Measurements from ENCODE around the gene FOXL3. TPM values are rescaled to one million over a fixed set of nuclear protein-coding genes. Genes with fewer than 3 reads are reported as not detected.

FOXL3 gene
- total and polyA plus RNA-seq, 4 donors: not detected

- H3K4me1 ChIP-seq (ENCODE audit: control insufficient read depth in 1 of 2, insufficient read depth in 2 of 2, low read length in 2 of 2): no peaks in the 10 kb centered on the region
- no peaks in the 10 kb centered on the region for H3K27me3 ChIP-seq (ENCODE audit: control insufficient read depth in 1 of 2, insufficient read depth in 2 of 2, low read length in 1 of 2)
- H3K36me3 ChIP-seq (ENCODE audit: control insufficient read depth in 1 of 2, insufficient read depth in 2 of 2, low read length in 1 of 2): no peaks in the 10 kb centered on the region
- H3K9me3 ChIP-seq (ENCODE audit: control insufficient read depth, low read length): no peaks in the 10 kb centered on the region
- ATAC-seq (ENCODE audit: low FRiP score) (no peak), DNase-seq (no peak)
- H3K4me3 ChIP-seq (ENCODE audit: low read length in 2 of 2): no peak overlapping the region
- 91 to 92% methylated on average over 10 of the region's 10 CpGs for WGBS, 2 donors
- H3K27ac ChIP-seq (ENCODE audit: low read depth in 1 of 2, low read length in 2 of 2): no peak overlapping the region
- intact Hi-C loops (cut with DNase I): no loop called here
These were observed 10.1 kb downstream of the FOXL3 start for GRCh38 chr7:300048-300447.

- WGBS, 2 donors: 86 to 93% methylated on average over 13 of the region's 13 CpGs
- Histone ChIP-seq H3K9me3 (ENCODE audit: control insufficient read depth, low read length) (no peaks in the 10 kb centered on the region), H3K36me3 (ENCODE audit: control insufficient read depth in 1 of 2, insufficient read depth in 2 of 2, low read length in 1 of 2) (no peaks in the 10 kb centered on the region), H3K27me3 (ENCODE audit: control insufficient read depth in 1 of 2, insufficient read depth in 2 of 2, low read length in 1 of 2) (no peaks in the 10 kb centered on the region), H3K27ac (ENCODE audit: low read depth in 1 of 2, low read length in 2 of 2) (no peak overlapping the region), H3K4me1 (ENCODE audit: control insufficient read depth in 1 of 2, insufficient read depth in 2 of 2, low read length in 2 of 2) (no peaks in the 10 kb centered on the region), H3K4me3 (ENCODE audit: low read length in 2 of 2) (no peak overlapping the region)
- DNase-seq: peak in 1 of 2 donors; percentile 53
- intact Hi-C loops (cut with DNase I): no loop called here
- no peak for ATAC-seq (ENCODE audit: low FRiP score)
These were observed 10.7 kb downstream of the FOXL3 start for GRCh38 chr7:300546-301290.

GRCh38 chr7:301291-302053, 11.5 kb downstream of the FOXL3 start:
- Histone ChIP-seq H3K9me3 (ENCODE audit: control insufficient read depth, low read length) (no peaks in the 10 kb centered on the region), H3K4me1 (ENCODE audit: control insufficient read depth in 1 of 2, insufficient read depth in 2 of 2, low read length in 2 of 2) (no peaks in the 10 kb centered on the region), H3K27me3 (ENCODE audit: control insufficient read depth in 1 of 2, insufficient read depth in 2 of 2, low read length in 1 of 2) (no peaks in the 10 kb centered on the region), H3K36me3 (ENCODE audit: control insufficient read depth in 1 of 2, insufficient read depth in 2 of 2, low read length in 1 of 2) (no peaks in the 10 kb centered on the region), H3K27ac (ENCODE audit: low read depth in 1 of 2, low read length in 2 of 2) (no peak overlapping the region), H3K4me3 (ENCODE audit: low read length in 2 of 2) (no peak overlapping the region)
- no peak for ATAC-seq (ENCODE audit: low FRiP score)
- 84 to 90% methylated on average over 34 of the region's 34 CpGs for WGBS, 2 donors
- DNase-seq: peak in 1 of 2 donors; percentile 64
- intact Hi-C loops (cut with DNase I): no loop called here

GRCh38 chr7:302054-302992, 12.4 kb downstream of the FOXL3 start:
- intact Hi-C loops (cut with DNase I): no loop called here
- Histone ChIP-seq H3K9me3 (ENCODE audit: control insufficient read depth, low read length) (no peaks in the 10 kb centered on the region), H3K27me3 (ENCODE audit: control insufficient read depth in 1 of 2, insufficient read depth in 2 of 2, low read length in 1 of 2) (no peaks in the 10 kb centered on the region), H3K36me3 (ENCODE audit: control insufficient read depth in 1 of 2, insufficient read depth in 2 of 2, low read length in 1 of 2) (no peaks in the 10 kb centered on the region), H3K4me3 (ENCODE audit: low read length in 2 of 2) (no peak overlapping the region), H3K4me1 (ENCODE audit: control insufficient read depth in 1 of 2, insufficient read depth in 2 of 2, low read length in 2 of 2) (no peaks in the 10 kb centered on the region), H3K27ac (ENCODE audit: low read depth in 1 of 2, low read length in 2 of 2) (no peak overlapping the region)
- ATAC-seq (ENCODE audit: low FRiP score): no peak
- WGBS, 2 donors: 90 to 96% methylated on average over 18 of the region's 18 CpGs
- peak in 1 of 2 donors; percentile 64 for DNase-seq

GRCh38 chr7:303425-303824, 13.5 kb downstream of the FOXL3 start:
- ATAC-seq (ENCODE audit: low FRiP score): no peak
- H3K4me3 ChIP-seq (ENCODE audit: low read length in 2 of 2): no peak overlapping the region
- intact Hi-C loops (cut with DNase I): no loop called here
- H3K4me1 ChIP-seq (ENCODE audit: control insufficient read depth in 1 of 2, insufficient read depth in 2 of 2, low read length in 2 of 2): no peaks in the 10 kb centered on the region
- WGBS, 2 donors: 93 to 94% methylated on average over 11 of the region's 11 CpGs
- H3K9me3 ChIP-seq (ENCODE audit: control insufficient read depth, low read length): no peaks in the 10 kb centered on the region
- peak in 1 of 2 donors; percentile 46 for DNase-seq
- no peak overlapping the region for H3K27ac ChIP-seq (ENCODE audit: low read depth in 1 of 2, low read length in 2 of 2)
- no peaks in the 10 kb centered on the region for H3K27me3 ChIP-seq (ENCODE audit: control insufficient read depth in 1 of 2, insufficient read depth in 2 of 2, low read length in 1 of 2)
- no peaks in the 10 kb centered on the region for H3K36me3 ChIP-seq (ENCODE audit: control insufficient read depth in 1 of 2, insufficient read depth in 2 of 2, low read length in 1 of 2)

GRCh38 chr7:303884-304573, 14.1 kb downstream of the FOXL3 start:
- peak in 1 of 2 donors; percentile 43 for DNase-seq
- no peak for ATAC-seq (ENCODE audit: low FRiP score)
- no peaks in the 10 kb centered on the region for H3K36me3 ChIP-seq (ENCODE audit: control insufficient read depth in 1 of 2, insufficient read depth in 2 of 2, low read length in 1 of 2)
- 91 to 93% methylated on average over 24 of the region's 24 CpGs for WGBS, 2 donors
- no peak overlapping the region for H3K27ac ChIP-seq (ENCODE audit: low read depth in 1 of 2, low read length in 2 of 2)
- no peaks in the 10 kb centered on the region for H3K9me3 ChIP-seq (ENCODE audit: control insufficient read depth, low read length)
- H3K27me3 ChIP-seq (ENCODE audit: control insufficient read depth in 1 of 2, insufficient read depth in 2 of 2, low read length in 1 of 2): no peaks in the 10 kb centered on the region
- intact Hi-C loops (cut with DNase I): no loop called here
- no peak overlapping the region for H3K4me3 ChIP-seq (ENCODE audit: low read length in 2 of 2)
- H3K4me1 ChIP-seq (ENCODE audit: control insufficient read depth in 1 of 2, insufficient read depth in 2 of 2, low read length in 2 of 2): no peaks in the 10 kb centered on the region

GRCh38 chr7:304574-305409, 14.8 kb downstream of the FOXL3 start:
- 71 to 79% methylated on average over 19 of the region's 19 CpGs for WGBS, 2 donors
- H3K36me3 ChIP-seq (ENCODE audit: control insufficient read depth in 1 of 2, insufficient read depth in 2 of 2, low read length in 1 of 2): no peaks in the 10 kb centered on the region
- H3K4me1 ChIP-seq (ENCODE audit: control insufficient read depth in 1 of 2, insufficient read depth in 2 of 2, low read length in 2 of 2): no peaks in the 10 kb centered on the region
- no peak for DNase-seq
- ATAC-seq (ENCODE audit: low FRiP score): no peak
- no peak overlapping the region for H3K27ac ChIP-seq (ENCODE audit: low read depth in 1 of 2, low read length in 2 of 2)
- H3K4me3 ChIP-seq (ENCODE audit: low read length in 2 of 2): no peak overlapping the region
- no peaks in the 10 kb centered on the region for H3K9me3 ChIP-seq (ENCODE audit: control insufficient read depth, low read length)
- intact Hi-C loops (cut with DNase I): no loop called here
- no peaks in the 10 kb centered on the region for H3K27me3 ChIP-seq (ENCODE audit: control insufficient read depth in 1 of 2, insufficient read depth in 2 of 2, low read length in 1 of 2)
